B cell (primary cell): ENCODE data around the gene P2RX5.

ENCODE experiments used
- EZH2 ChIP-seq: IDR thresholded peaks from 2 replicates; pipeline ENCODE4 v1.6.1; 2012; ENCODE audit warnings: borderline replicate concordance, low read depth, mild to moderate bottlenecking, moderate library complexity, low read length; ENCODE audit not compliant: insufficient read depth, poor library complexity, severe bottlenecking
- TF ChIP-seq, protein P1 (sequence below): fragments of 200-600 bp; IDR thresholded peaks from one replicate; pipeline ENCODE4 v1.8.0; 2022; ENCODE audit warnings: antibody characterized with exemption, mild to moderate bottlenecking

DNA sequence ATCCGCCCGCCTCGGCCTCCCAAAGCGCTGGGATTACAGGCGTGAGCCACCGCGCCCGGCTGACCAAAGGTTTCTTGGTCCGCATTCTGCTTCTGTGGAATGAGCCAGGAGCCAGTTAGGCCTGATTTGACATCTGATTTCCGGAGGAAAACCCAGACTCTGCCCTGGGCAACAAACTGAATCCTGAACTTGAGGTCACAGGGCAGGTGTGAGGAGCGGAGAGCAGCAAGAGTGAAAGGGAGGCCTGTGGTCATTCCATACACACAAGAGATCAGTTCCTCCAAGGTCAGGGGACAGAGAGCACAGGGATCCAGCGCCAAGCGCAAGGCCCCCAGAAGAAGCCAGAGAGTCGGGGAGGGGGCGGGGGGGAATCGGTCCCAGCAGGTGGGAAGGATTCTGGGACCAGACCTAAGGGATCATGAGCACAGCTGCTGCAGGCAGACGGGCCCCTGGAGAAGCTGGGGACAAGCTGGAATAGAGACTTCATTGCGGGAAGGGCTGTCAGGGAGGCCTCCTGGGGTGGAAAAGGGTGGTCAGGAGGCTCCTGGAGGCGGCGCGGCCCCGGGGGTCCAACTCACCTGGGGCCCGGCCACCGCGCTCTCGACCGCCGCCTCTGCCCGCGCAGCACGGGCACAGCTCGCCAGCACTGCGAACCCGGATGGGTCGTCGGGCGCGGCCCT is 60.3 kb downstream of the P2RX5 start:
- TF ChIP-seq, protein P1, sequence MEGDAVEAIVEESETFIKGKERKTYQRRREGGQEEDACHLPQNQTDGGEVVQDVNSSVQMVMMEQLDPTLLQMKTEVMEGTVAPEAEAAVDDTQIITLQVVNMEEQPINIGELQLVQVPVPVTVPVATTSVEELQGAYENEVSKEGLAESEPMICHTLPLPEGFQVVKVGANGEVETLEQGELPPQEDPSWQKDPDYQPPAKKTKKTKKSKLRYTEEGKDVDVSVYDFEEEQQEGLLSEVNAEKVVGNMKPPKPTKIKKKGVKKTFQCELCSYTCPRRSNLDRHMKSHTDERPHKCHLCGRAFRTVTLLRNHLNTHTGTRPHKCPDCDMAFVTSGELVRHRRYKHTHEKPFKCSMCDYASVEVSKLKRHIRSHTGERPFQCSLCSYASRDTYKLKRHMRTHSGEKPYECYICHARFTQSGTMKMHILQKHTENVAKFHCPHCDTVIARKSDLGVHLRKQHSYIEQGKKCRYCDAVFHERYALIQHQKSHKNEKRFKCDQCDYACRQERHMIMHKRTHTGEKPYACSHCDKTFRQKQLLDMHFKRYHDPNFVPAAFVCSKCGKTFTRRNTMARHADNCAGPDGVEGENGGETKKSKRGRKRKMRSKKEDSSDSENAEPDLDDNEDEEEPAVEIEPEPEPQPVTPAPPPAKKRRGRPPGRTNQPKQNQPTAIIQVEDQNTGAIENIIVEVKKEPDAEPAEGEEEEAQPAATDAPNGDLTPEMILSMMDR, result no peak
- no peak for TF ChIP-seq EZH2
